ENCODE measurements around the gene CDH13.

CDH13 gene

GRCh38 chr16:83653785-83654184 is 1027.0 kb downstream of the CDH13 start:
- DNase-seq, result no peak

GRCh38 chr16:83660282-83660681 is 1033.5 kb downstream of the CDH13 start:
- no peak for DNase-seq

GRCh38 chr16:83661656-83662055 is 1034.9 kb downstream of the CDH13 start:
- no peak for DNase-seq

GRCh38 chr16:83666449-83666848 is 1039.7 kb downstream of the CDH13 start:
- DNase-seq, result no peak

GRCh38 chr16:83669456-83669855 is 1042.7 kb downstream of the CDH13 start:
- DNase-seq, result no peak

- DNase-seq, result no peak
Measured at GRCh38 chr16:83674931-83675535, 1048.3 kb downstream of the CDH13 start.

GRCh38 chr16:83676086-83676485 is 1049.3 kb downstream of the CDH13 start:
- no peak for DNase-seq

- no peak for DNase-seq
Measured at GRCh38 chr16:83680980-83681379, 1054.2 kb downstream of the CDH13 start.

- DNase-seq, result no peak
Measured at GRCh38 chr16:83681381-83681956, 1054.7 kb downstream of the CDH13 start.

GRCh38 chr16:83682116-83682867 is 1055.5 kb downstream of the CDH13 start:
- no peak for DNase-seq

- no peak for DNase-seq
Measured at GRCh38 chr16:83682868-83683235, 1056.1 kb downstream of the CDH13 start.

GRCh38 chr16:83685615-83686165 is 1058.9 kb downstream of the CDH13 start:
- no peak for DNase-seq

- DNase-seq, result no peak
Measured at GRCh38 chr16:83686726-83687125, 1060.0 kb downstream of the CDH13 start.

- no peak for DNase-seq
Measured at GRCh38 chr16:83689385-83689831, 1062.6 kb downstream of the CDH13 start.

GRCh38 chr16:83692224-83692623 is 1065.5 kb downstream of the CDH13 start:
- DNase-seq, result no peak

- no peak for DNase-seq
Measured at GRCh38 chr16:83698964-83699363, 1072.2 kb downstream of the CDH13 start.

- DNase-seq, result no peak
Measured at GRCh38 chr16:83699817-83700216, 1073.0 kb downstream of the CDH13 start.

- DNase-seq, result no peak
Measured at GRCh38 chr16:83700918-83701317, 1074.1 kb downstream of the CDH13 start.

- no peak for DNase-seq
Measured at GRCh38 chr16:83701494-83701893, 1074.7 kb downstream of the CDH13 start.

GRCh38 chr16:83704656-83705055 is 1077.9 kb downstream of the CDH13 start:
- no peak for DNase-seq

- no peak for DNase-seq
Measured at GRCh38 chr16:83705856-83706255, 1079.1 kb downstream of the CDH13 start.

GRCh38 chr16:83706394-83706793 is 1079.6 kb downstream of the CDH13 start:
- DNase-seq, result no peak

- no peak for DNase-seq
Measured at GRCh38 chr16:83711069-83711468, 1084.3 kb downstream of the CDH13 start.

- DNase-seq, result no peak
Measured at GRCh38 chr16:83713597-83713996, 1086.8 kb downstream of the CDH13 start.

All from NCI-H1092 (cell line).